RWPE2 (cell line): ENCODE data around the gene RIPK3.

Experiments used
- ATAC-seq: fragments of 200-7000 bp; cut with Tn5 transposase; 3 replicates; pipeline ENCODE4 v1.9.1; 2021; ENCODE audit warnings: low read depth
- DNase-seq: peaks from one replicate; pipeline ENCODE4 v3.0.0-alpha.2; 2020; ENCODE audit warnings: low spot score
- H3K27ac ChIP-seq: fragments of 450-650 bp; 2 replicates; pipeline ENCODE4 v1.5.1; 2017; ENCODE audit warnings: mild to moderate bottlenecking; ENCODE audit not compliant: poor library complexity, severe bottlenecking
- H3K27me3 ChIP-seq: fragments of 250-450 bp; sonication (Bioruptor Pico); 2 replicates; pipeline ENCODE4 v1.5.1; 2021; ENCODE audit warnings: mild to moderate bottlenecking, moderate library complexity; ENCODE audit not compliant: insufficient read depth, poor library complexity, severe bottlenecking
- H3K36me3 ChIP-seq: fragments of 250-450 bp; sonication (Bioruptor Pico); 2 replicates; pipeline ENCODE4 v1.5.1; 2020; ENCODE audit warnings: low read depth, mild to moderate bottlenecking, moderate library complexity
- H3K4me1 ChIP-seq: fragments of 250-450 bp; sonication (Bioruptor Pico); 2 replicates; pipeline ENCODE4 v1.5.1; 2021; ENCODE audit warnings: mild to moderate bottlenecking, moderate library complexity; ENCODE audit not compliant: insufficient read depth, poor library complexity, severe bottlenecking
- H3K4me3 ChIP-seq: fragments of 250-450 bp; sonication (Bioruptor Pico); 2 replicates; pipeline ENCODE4 v1.5.1; 2021; ENCODE audit warnings: mild to moderate bottlenecking, moderate library complexity; ENCODE audit not compliant: severe bottlenecking
- H3K9me3 ChIP-seq: fragments of 250-450 bp; sonication (Bioruptor Pico); 2 replicates; pipeline ENCODE4 v1.5.1; 2021; ENCODE audit warnings: mild to moderate bottlenecking, moderate library complexity; ENCODE audit not compliant: severe bottlenecking
- TF ChIP-seq, protein P1 (sequence below): fragments of 450-650 bp; IDR thresholded peaks from one replicate; pipeline ENCODE4 v1.5.1; 2017; ENCODE audit warnings: mild to moderate bottlenecking, moderate library complexity; ENCODE audit not compliant: poor library complexity, severe bottlenecking

Gene RIPK3

DNA sequence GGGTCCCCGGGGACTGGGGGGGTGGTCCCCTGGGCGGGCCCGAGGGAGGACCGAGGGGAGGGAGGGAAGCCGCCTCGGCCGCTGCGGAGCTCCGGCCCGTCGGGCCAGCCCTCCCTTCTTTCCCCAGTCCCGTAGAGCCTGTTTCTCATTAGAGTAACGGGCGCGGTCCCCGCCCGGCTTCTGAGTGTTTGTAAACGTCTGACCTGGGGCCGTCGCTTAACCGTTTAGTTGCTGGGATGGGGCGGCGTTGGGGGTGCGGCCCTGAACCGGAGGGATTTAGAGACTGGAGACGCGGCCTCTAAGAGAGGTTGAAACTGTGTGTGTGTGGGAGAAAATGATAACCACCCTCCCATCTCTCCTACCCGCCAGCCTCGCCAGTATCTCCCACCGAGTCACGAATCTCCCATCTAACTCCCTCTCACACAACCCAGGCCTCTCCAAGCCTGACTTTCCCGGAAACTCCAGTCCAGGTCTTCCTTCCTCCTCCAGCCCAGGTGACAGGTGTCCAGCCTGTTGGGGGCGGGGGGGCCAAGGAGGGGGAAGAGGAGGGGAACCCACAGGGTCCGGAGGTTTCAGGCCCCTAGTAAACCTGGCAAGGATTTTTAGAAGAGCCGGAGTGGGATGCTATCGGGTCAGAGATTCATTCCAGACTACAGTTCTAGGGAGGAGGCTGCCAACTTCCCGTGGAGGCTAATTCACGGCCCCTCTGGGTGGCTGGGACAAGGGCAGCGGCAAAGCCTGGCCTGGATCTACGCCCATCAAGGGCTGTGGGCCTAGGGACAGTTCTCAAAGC is 27.1 kb upstream of the RIPK3 start:
- DNase-seq: peak; percentile 80
- H3K27ac ChIP-seq: peak overlapping the region; percentile 6
- peaks cover 5% of the 10 kb centered on the region for H3K27me3 ChIP-seq
- peak overlapping the region; percentile 16 for H3K4me3 ChIP-seq
- no peaks in the 10 kb centered on the region for H3K36me3 ChIP-seq
- TF ChIP-seq, protein P1, sequence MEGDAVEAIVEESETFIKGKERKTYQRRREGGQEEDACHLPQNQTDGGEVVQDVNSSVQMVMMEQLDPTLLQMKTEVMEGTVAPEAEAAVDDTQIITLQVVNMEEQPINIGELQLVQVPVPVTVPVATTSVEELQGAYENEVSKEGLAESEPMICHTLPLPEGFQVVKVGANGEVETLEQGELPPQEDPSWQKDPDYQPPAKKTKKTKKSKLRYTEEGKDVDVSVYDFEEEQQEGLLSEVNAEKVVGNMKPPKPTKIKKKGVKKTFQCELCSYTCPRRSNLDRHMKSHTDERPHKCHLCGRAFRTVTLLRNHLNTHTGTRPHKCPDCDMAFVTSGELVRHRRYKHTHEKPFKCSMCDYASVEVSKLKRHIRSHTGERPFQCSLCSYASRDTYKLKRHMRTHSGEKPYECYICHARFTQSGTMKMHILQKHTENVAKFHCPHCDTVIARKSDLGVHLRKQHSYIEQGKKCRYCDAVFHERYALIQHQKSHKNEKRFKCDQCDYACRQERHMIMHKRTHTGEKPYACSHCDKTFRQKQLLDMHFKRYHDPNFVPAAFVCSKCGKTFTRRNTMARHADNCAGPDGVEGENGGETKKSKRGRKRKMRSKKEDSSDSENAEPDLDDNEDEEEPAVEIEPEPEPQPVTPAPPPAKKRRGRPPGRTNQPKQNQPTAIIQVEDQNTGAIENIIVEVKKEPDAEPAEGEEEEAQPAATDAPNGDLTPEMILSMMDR: no peak
- peaks cover 9% of the 10 kb centered on the region for H3K4me1 ChIP-seq
- no peaks in the 10 kb centered on the region for H3K9me3 ChIP-seq
- ATAC-seq: peak; percentile 56

DNA sequence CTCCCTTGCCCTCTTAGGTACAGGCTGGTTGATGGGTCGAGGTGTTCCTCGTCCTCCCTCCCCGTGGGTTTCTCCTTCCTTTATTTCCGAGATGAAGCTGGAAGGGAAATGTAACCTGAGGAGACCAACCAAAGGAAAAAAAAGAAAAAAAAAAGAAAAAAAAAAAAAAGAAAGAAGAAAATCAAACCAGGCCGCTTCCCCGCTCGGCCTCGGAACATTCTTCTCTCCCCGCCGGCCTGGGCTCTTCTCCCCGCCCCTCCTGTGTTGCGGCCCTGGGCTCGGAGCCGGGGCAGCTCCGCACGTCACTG is 26.6 kb upstream of the RIPK3 start:
- no peaks in the 10 kb centered on the region for H3K36me3 ChIP-seq
- DNase-seq (no peak), ATAC-seq (no peak)
- H3K9me3 ChIP-seq: no peaks in the 10 kb centered on the region
- H3K4me3 ChIP-seq: peak overlapping the region; percentile 16
- peaks cover 9% of the 10 kb centered on the region for H3K4me1 ChIP-seq
- TF ChIP-seq, protein P1: no peak
- peak overlapping the region; percentile 6 for H3K27ac ChIP-seq
- peaks cover 5% of the 10 kb centered on the region for H3K27me3 ChIP-seq

DNA sequence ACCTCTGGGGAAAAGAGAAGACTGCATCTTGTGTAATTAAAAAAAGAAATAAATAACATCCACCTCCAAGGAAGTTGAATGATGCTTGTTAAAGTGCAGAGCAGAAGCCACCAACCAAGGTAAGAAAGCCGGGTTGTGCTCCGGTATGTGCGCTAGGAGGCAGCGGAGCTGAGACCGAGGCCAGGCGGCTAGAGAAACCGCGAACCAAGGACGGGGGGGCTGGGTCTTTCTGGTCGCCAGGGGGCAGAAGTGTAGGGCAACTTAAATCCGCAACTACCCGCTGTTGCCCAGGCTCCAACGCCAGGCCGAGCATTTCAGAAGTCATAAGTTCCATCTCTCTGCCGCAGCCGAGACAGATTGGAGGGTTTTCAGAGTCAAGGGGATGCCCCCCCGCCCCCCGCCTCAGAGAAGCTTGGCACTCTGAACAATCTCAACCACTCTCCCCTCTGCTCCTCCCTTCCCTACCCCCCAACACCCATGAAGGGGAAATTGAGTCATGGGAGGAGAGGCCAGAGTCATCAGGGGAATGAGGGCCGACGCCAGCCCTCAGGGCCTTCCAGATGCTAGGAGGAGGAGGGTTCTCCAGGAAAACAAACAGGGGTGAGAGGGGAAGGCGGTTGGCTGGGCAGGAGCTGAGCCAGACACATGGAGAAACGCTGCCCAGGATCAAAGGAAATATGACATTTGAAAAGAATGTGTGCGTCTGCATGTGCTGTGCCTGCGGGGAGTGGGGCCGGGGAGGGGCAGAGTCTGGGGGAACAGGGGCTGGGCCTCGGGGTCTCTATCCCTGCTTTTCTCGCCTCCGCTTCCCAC is 26.0 kb upstream of the RIPK3 start:
- Histone ChIP-seq H3K9me3 (no peaks in the 10 kb centered on the region), H3K27ac (peak overlapping the region; percentile 6), H3K27me3 (peaks cover 5% of the 10 kb centered on the region), H3K4me3 (no peak overlapping the region), H3K36me3 (no peaks in the 10 kb centered on the region), H3K4me1 (peaks cover 9% of the 10 kb centered on the region)
- peak; percentile 58 for ATAC-seq
- TF ChIP-seq, protein P1: peak; percentile 56
- DNase-seq: no peak

DNA sequence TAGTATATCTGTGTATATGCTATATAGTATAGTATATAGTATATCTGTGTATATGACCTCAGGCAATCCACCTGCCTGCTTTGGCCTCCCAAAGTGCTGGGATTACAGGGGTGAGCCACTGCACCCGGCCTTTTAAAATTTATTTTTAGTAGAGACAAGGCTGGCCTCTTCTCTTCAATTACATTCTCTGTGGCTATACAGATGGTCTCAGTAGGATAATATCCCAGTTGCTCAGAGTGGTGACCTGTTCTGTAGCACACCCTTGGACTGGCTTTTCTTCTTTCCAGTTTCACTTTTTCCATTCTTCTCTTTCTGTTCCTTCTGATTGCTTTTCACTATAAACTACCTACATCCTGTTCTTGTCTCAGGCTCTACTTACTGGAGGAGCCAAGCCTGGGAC is 25.1 kb upstream of the RIPK3 start:
- Histone ChIP-seq H3K4me1 (peaks cover 9% of the 10 kb centered on the region), H3K4me3 (no peak overlapping the region), H3K9me3 (no peaks in the 10 kb centered on the region), H3K36me3 (no peaks in the 10 kb centered on the region), H3K27me3 (peaks cover 5% of the 10 kb centered on the region), H3K27ac (no peak overlapping the region)
- ATAC-seq (no peak), DNase-seq (no peak)
- TF ChIP-seq, protein P1: no peak

DNA sequence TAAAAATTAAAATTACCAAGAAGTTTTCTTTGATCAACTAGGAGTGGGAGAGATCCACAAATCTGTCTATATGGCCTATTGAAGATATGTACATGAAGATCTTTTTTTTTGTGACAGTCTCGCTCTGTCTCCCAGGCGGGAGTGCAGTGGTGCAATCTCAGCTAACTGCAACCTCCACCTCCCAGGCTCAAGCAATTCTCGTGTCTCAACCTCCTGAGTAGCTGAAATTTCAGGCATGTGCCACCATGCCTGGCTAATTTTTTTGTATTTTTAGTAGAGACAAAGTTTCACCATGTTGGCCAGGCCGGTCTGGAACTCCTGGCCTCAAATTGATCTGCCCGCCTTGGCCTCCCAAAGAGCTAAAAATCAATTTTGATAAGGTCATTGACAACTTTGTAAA is 23.6 kb upstream of the RIPK3 start:
- H3K36me3 ChIP-seq: no peaks in the 10 kb centered on the region
- no peak overlapping the region for H3K27ac ChIP-seq
- DNase-seq: no peak
- ATAC-seq: no peak
- TF ChIP-seq, protein P1: no peak
- H3K4me3 ChIP-seq: no peak overlapping the region
- peaks cover 5% of the 10 kb centered on the region for H3K27me3 ChIP-seq
- peaks cover 9% of the 10 kb centered on the region for H3K4me1 ChIP-seq
- no peaks in the 10 kb centered on the region for H3K9me3 ChIP-seq
